NCI-H2107 treated with DMSO at 0.1 percent for 48 hours (cell line): ENCODE results near the gene HRK.

ENCODE experiments used
- DNase-seq: peaks from one replicate; lab custom pipeline; 2025; ENCODE audit not compliant: unreplicated experiment; lab: John Stamatoyannopoulos, UW

HRK gene

GRCh38 chr12:116881325-116881876 lies at the start of gene HRK:
TSS of gene HRK (minus strand) at chr12:116881441. CDS start at chr12:116881307, 134 bp downstream.
- no peak for DNase-seq

GRCh38 chr12:116929885-116930284 lies 48.6 kb upstream of the HRK start:
- DNase-seq: no peak

GRCh38 chr12:116928504-116928903 lies 47.3 kb upstream of the HRK start:
- DNase-seq: no peak

GRCh38 chr12:116927244-116927940 lies 46.2 kb upstream of the HRK start:
- no peak for DNase-seq

GRCh38 chr12:116926283-116927243 lies 45.3 kb upstream of the HRK start:
- no peak for DNase-seq

- no peak for DNase-seq
Measured at GRCh38 chr12:116924558-116925453, 43.6 kb upstream of the HRK start.

GRCh38 chr12:116922194-116922897 lies 41.1 kb upstream of the HRK start:
- DNase-seq: no peak

- DNase-seq: no peak
Measured at GRCh38 chr12:116920939-116921338, 39.7 kb upstream of the HRK start.

GRCh38 chr12:116919706-116920485 lies 38.7 kb upstream of the HRK start:
- DNase-seq: no peak

GRCh38 chr12:116919247-116919661 lies 38.0 kb upstream of the HRK start:
- peak; percentile 41 for DNase-seq

GRCh38 chr12:116918464-116918863 lies 37.2 kb upstream of the HRK start:
- DNase-seq: no peak

- peak; percentile 67 for DNase-seq
Measured at GRCh38 chr12:116916714-116917114, 35.5 kb upstream of the HRK start.

- DNase-seq: no peak
Measured at GRCh38 chr12:116916122-116916521, 34.9 kb upstream of the HRK start.

- DNase-seq: no peak
Measured at GRCh38 chr12:116915326-116915725, 34.1 kb upstream of the HRK start.

- DNase-seq: peak; percentile 30
Measured at GRCh38 chr12:116910645-116911451, 29.6 kb upstream of the HRK start, which contains the start of gene FBXW8. TSS of gene FBXW8 (plus strand) at chr12:116910950. CDS start at chr12:116911038, 88 bp downstream.

- no peak for DNase-seq
Measured at GRCh38 chr12:116910280-116910644, 29.0 kb upstream of the HRK start.

- no peak for DNase-seq
Measured at GRCh38 chr12:116906285-116906684, 25.0 kb upstream of the HRK start.

GRCh38 chr12:116903818-116904217 lies 22.6 kb upstream of the HRK start:
- DNase-seq: no peak
